Stomach (tissue), 9 donors: ENCODE measurements around the gene SLC29A1. TPM values are rescaled to one million over a fixed set of nuclear protein-coding genes. Genes with fewer than 3 reads are reported as not detected.
A peak's percentile ranks its signal among the peaks of the same experiment; 100 is the strongest.
"Not testable (repeated sequence)": the region's sequence is repeated elsewhere in the genome, so short reads cannot be mapped to it uniquely, and the experiment has no call there.

ENCODE experiments used
- DNase-seq, 2 donors: peaks; one replicate each; pipeline versions ENCODE4 v3.0.0 to v3.0.0-alpha.2; 2013 to 2019
- H3K27ac ChIP-seq, 5 donors: fragments of 200-600 bp in 4 of 5; sonication (generic) in 4 of 5; one replicate each; pipeline ENCODE4 v1.5.1; 2013 to 2019; ENCODE audit warnings: mild to moderate bottlenecking in 1 of 5, moderate library complexity in 1 of 5
- H3K27me3 ChIP-seq, 3 donors: fragments of 200-600 bp; sonication (generic); one replicate each; pipeline ENCODE4 v1.5.1; 2017 to 2019; ENCODE audit warnings: mixed run types in 1 of 3
- H3K36me3 ChIP-seq, 4 donors: fragments of 200-600 bp; sonication (generic); 1 replicate in 3 of 4; 2 replicates in 1 of 4; pipeline ENCODE4 v1.5.1; 2016 to 2019
- H3K4me1 ChIP-seq, 4 donors: fragments of 200-600 bp; sonication (generic); one replicate each; pipeline ENCODE4 v1.5.1; 2016 to 2019
- H3K4me3 ChIP-seq, 4 donors: fragments of 200-600 bp; sonication (generic) in 3 of 4; one replicate each; pipeline ENCODE4 v1.5.1; 2016 to 2019; ENCODE audit warnings: mild to moderate bottlenecking in 1 of 4
- H3K9me3 ChIP-seq, 4 donors: fragments of 200-600 bp; sonication (generic); one replicate each; pipeline ENCODE4 v1.5.1; 2016 to 2019
- CTCF ChIP-seq, 7 experiments: fragments of 450-650 bp in 4 of 7; fragments of 200-600 bp in 3 of 7; sonication (generic) in 3 of 7; IDR thresholded peaks; one replicate each; pipeline ENCODE4 v1.5.1; 2016 to 2019; ENCODE audit warnings: antibody characterized with exemption in 7 of 7, control low read depth in 2 of 7, mild to moderate bottlenecking in 1 of 7
- EP300 ChIP-seq: sonication (generic); formaldehyde crosslinking; IDR thresholded peaks from one replicate; pipeline ENCODE4 v1.6.1; 2017; ENCODE audit warnings: antibody characterized with exemption
- POLR2A ChIP-seq, 4 donors: fragments of 450-650 bp; IDR thresholded peaks; one replicate each; pipeline ENCODE4 v1.6.1; 2016; ENCODE audit warnings: antibody characterized with exemption in 4 of 4, control low read depth in 2 of 4, mild to moderate bottlenecking in 1 of 4, moderate library complexity in 1 of 4
- POLR2AphosphoS5 ChIP-seq, 3 donors: sonication (generic); formaldehyde crosslinking; IDR thresholded peaks; one replicate each; pipeline ENCODE4 v1.6.1; 2016; ENCODE audit warnings: antibody characterized with exemption in 3 of 3
- WGBS, 5 donors: extraction: QIAGEN DNeasy Blood & Tissue Kit in 3 of 5; methylation state at CpG; one replicate each; pipeline versions ENCODE4 v1.1.5 to v1.1.7; 2013 to 2018; 5-methylcytosine and 5-hydroxymethylcytosine counted together
- intact Hi-C: fragments of 100-400 bp; cut with DNase I; formaldehyde crosslinking; loops from one replicate; pipeline ENCODE4 v1.15.1; 2023; ENCODE audit warnings: low total_unique reads
- polyA plus RNA-seq, 3 donors: library from polyadenylated mRNA; stranded (reverse); fragments of 200-250 nt; gene quantifications; one replicate each; pipeline ENCODE4 v1.2.3, GENCODE V29; 2013
- total RNA-seq, 5 donors: library from RNA; depleted of rRNA; stranded (reverse); fragments of >200 nt; gene quantifications; one replicate each; pipeline versions ENCODE4 v1.1.0 to v1.2.3, GENCODE V29; 2014 to 2016
- donor health status: healthy with polysubstance abuse.
- donor health status: Bipolar disorder and iron deficiency.
- donor health status: healthy.

Gene SLC29A1
- total and polyA plus RNA-seq, 8 donors, result 22.6 to 217 (median 36.2) TPM

GRCh38 chr6:44183783-44184182 is 39.6 kb upstream of the SLC29A1 start:
- Histone ChIP-seq H3K9me3 (no peaks in the 10 kb centered on the region), H3K27me3 (peaks cover 0 to 2% (median 0%) of the 10 kb centered on the region in 3 donors), H3K4me3 (no peak overlapping the region), H3K4me1 (peaks cover 0 to 4% (median 0%) of the 10 kb centered on the region in 4 donors), H3K27ac (no peak overlapping the region), H3K36me3 (no peaks in the 10 kb centered on the region)
- DNase-seq, result no peak
- no peak for TF ChIP-seq POLR2A (IDR thresholded peaks at IDR 0.05)
- no peak for TF ChIP-seq EP300
- no peak for TF ChIP-seq POLR2AphosphoS5 (IDR thresholded peaks at IDR 0.05)
- no peak for TF ChIP-seq CTCF (IDR thresholded peaks at IDR 0.05)
- 78 to 86% (median 81%) methylated on average over 8 to 9 of the region's 9 CpGs for WGBS, 5 donors
- intact Hi-C loops, result no loop called here

- H3K9me3 ChIP-seq, intact Hi-C loops, H3K4me3 ChIP-seq, H3K36me3 ChIP-seq, H3K4me1 ChIP-seq, H3K27me3 ChIP-seq: not testable (repeated sequence)
- peak overlapping the region in 1 of 5 donors; percentile 14 for H3K27ac ChIP-seq
- 47 to 64% (median 59%) methylated on average over 7 of the region's 7 CpGs for WGBS, 5 donors
- peak in 1 of 2 donors; percentile 69 for DNase-seq
Observed at GRCh38 chr6:44185356-44185755, 38.0 kb upstream of the SLC29A1 start.

DNA sequence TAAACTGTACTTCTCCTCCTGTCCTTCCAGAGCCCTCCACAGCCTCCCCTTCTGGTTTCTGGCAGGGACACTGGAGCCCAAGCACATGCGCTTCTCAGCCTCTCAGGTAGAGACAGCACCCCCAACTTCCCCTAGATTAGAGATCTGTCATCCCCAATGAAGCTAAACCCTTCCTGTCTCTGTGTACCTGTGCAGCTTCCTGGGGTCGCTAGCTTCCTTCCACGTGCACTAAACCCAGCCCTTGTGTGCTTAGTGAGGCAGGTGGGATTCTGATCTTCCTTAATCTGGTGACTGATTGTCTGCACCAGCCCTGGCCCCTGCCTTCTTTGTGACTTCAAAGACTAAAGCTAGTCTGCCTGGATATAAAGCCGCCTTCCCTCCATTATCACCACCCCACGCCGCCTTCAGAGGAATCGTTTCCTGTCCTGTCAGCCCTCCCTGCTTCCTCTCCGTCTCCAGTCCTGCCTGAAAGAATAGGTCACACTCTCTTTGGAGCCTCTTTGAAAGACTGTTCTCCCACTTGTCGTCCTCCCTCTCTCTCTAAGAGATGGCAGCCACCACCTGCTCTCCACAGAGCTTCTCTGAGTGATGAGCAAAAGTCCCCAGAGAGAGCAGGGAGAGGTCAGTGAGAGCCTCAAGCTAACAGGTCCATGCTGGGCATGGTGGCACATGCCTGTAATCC is 37.3 kb upstream of the SLC29A1 start:
- Histone ChIP-seq H3K36me3 (no peaks in the 10 kb centered on the region), H3K27ac (peak overlapping the region in 2 of 5 donors; percentile 1 to 11), H3K27me3 (peaks cover 0 to 2% (median 0%) of the 10 kb centered on the region in 3 donors), H3K4me3 (no peak overlapping the region), H3K9me3 (no peaks in the 10 kb centered on the region), H3K4me1 (peaks cover 0 to 4% (median 0%) of the 10 kb centered on the region in 4 donors)
- 54 to 63% (median 55%) methylated on average over 9 of the region's 9 CpGs for WGBS, 5 donors
- DNase-seq, result peak in 1 of 2 donors; percentile 15
- intact Hi-C loops, result no loop called here
- TF ChIP-seq CTCF (IDR thresholded peaks at IDR 0.05), result no peak
- TF ChIP-seq POLR2A (IDR thresholded peaks at IDR 0.05), result no peak
- no peak for TF ChIP-seq EP300
- TF ChIP-seq POLR2AphosphoS5 (IDR thresholded peaks at IDR 0.05), result no peak

GRCh38 chr6:44186635-44187025 is 36.8 kb upstream of the SLC29A1 start:
- peak in 1 of 2 donors; percentile 6 for DNase-seq
- TF ChIP-seq POLR2AphosphoS5 (IDR thresholded peaks at IDR 0.05) (no peak), CTCF (IDR thresholded peaks at IDR 0.05) (no peak), POLR2A (IDR thresholded peaks at IDR 0.05) (no peak), EP300 (no peak)
- intact Hi-C loops, result no loop called here
- 74 to 85% (median 78%) methylated on average over 7 of the region's 7 CpGs for WGBS, 5 donors
- H3K36me3 ChIP-seq, result no peaks in the 10 kb centered on the region
- H3K27ac ChIP-seq, result peak overlapping the region in 2 of 5 donors; percentile 1 to 11
- H3K9me3 ChIP-seq, result no peaks in the 10 kb centered on the region
- peaks cover 0 to 4% (median 0%) of the 10 kb centered on the region in 4 donors for H3K4me1 ChIP-seq
- peaks cover 0 to 2% (median 0%) of the 10 kb centered on the region in 3 donors for H3K27me3 ChIP-seq
- H3K4me3 ChIP-seq, result no peak overlapping the region

- WGBS, 5 donors, result 71 to 83% (median 79%) methylated on average over 2 of the region's 2 CpGs
- intact Hi-C loops, result no loop called here
- Histone ChIP-seq H3K9me3 (no peaks in the 10 kb centered on the region), H3K4me1 (peaks cover 0 to 7% (median 2%) of the 10 kb centered on the region in 4 donors), H3K27me3 (peaks cover 0 to 2% (median 0%) of the 10 kb centered on the region in 3 donors), H3K27ac (no peak overlapping the region), H3K36me3 (no peaks in the 10 kb centered on the region), H3K4me3 (no peak overlapping the region)
- TF ChIP-seq POLR2A (IDR thresholded peaks at IDR 0.05) (no peak), POLR2AphosphoS5 (IDR thresholded peaks at IDR 0.05) (no peak)
- DNase-seq, result no peak
Observed at GRCh38 chr6:44188819-44189218, 34.6 kb upstream of the SLC29A1 start.
